ENCODE measurements around the gene KLHL9. TPM values are rescaled to one million over a fixed set of nuclear protein-coding genes. Genes with fewer than 3 reads are reported as not detected.

The KLHL9 gene
- total and polyA plus RNA-seq, 4 experiments from 2014 or later: 14.3 to 40.1 (median 28.4) TPM

GRCh38 chr9:21295992-21296391 is 39.2 kb downstream of the KLHL9 start:
- no peaks in the 10 kb centered on the region for H3K4me1 ChIP-seq (ENCODE audit: insufficient read depth, low read length)
- H3K4me1 Mint-ChIP-seq: peaks cover 0 to 2% (median under 1%) of the 10 kb centered on the region in 4 donors
- peaks cover 0 to 10% (median 0%) of the 10 kb centered on the region in 8 donors for H3K9me3 Mint-ChIP-seq
- H3K27me3 ChIP-seq (ENCODE audit: insufficient read depth, low read length): no peaks in the 10 kb centered on the region
- H3K27ac ChIP-seq (ENCODE audit: low read depth, low read length): no peak overlapping the region
- H3K4me3 ChIP-seq (ENCODE audit: low read length in 2 of 2): no peak overlapping the region
- intact Hi-C loops (cut with micrococcal nuclease): no loop called here
- no peak for DNase-seq
- no peaks in the 10 kb centered on the region for H3K36me3 Mint-ChIP-seq
- POLR2A ChIA-PET (ENCODE audit: partially characterized antibody): no interaction called here
- no peaks in the 10 kb centered on the region for H3K9me3 ChIP-seq (ENCODE audit: control insufficient read depth in 1 of 2, low read length in 2 of 2)
- no peak overlapping the region for H3K4me3 Mint-ChIP-seq
- no peaks in the 10 kb centered on the region for H3K36me3 ChIP-seq (ENCODE audit: insufficient read depth, low read length)
- H3K27me3 Mint-ChIP-seq: peaks cover 11 to 22% of the 10 kb centered on the region in 2 donors
- H3K27ac Mint-ChIP-seq: no peak overlapping the region
- CTCF ChIA-PET (ENCODE audit: partially characterized antibody): interaction anchor here (1.5 kb wide), 1 partner anchor 43 kb away, joined by 3 read pairs; no protein-coding TSS in a partner anchor

- no peaks in the 10 kb centered on the region for H3K27me3 ChIP-seq (ENCODE audit: insufficient read depth, low read length)
- no peak for DNase-seq
- no peak overlapping the region for H3K27ac Mint-ChIP-seq
- peaks cover 0 to 2% (median under 1%) of the 10 kb centered on the region in 4 donors for H3K4me1 Mint-ChIP-seq
- peaks cover 0 to 7% (median 0%) of the 10 kb centered on the region in 8 donors for H3K9me3 Mint-ChIP-seq
- H3K4me1 ChIP-seq (ENCODE audit: insufficient read depth, low read length): no peaks in the 10 kb centered on the region
- ChIA-PET POLR2A (ENCODE audit: partially characterized antibody) (no interaction called here), CTCF (ENCODE audit: partially characterized antibody) (interaction anchor here (1.5 kb wide), 1 partner anchor 42 kb away, joined by 3 read pairs; no protein-coding TSS in a partner anchor)
- H3K27ac ChIP-seq (ENCODE audit: low read depth, low read length): no peak overlapping the region
- H3K27me3 Mint-ChIP-seq: peaks cover 12 to 19% of the 10 kb centered on the region in 2 donors
- no peaks in the 10 kb centered on the region for H3K36me3 Mint-ChIP-seq
- intact Hi-C loops (cut with micrococcal nuclease): no loop called here
- H3K4me3 Mint-ChIP-seq: no peak overlapping the region
- H3K9me3 ChIP-seq (ENCODE audit: control insufficient read depth in 1 of 2, low read length in 2 of 2): no peaks in the 10 kb centered on the region
- no peak overlapping the region for H3K4me3 ChIP-seq (ENCODE audit: low read length in 2 of 2)
- no peaks in the 10 kb centered on the region for H3K36me3 ChIP-seq (ENCODE audit: insufficient read depth, low read length)
Measured at GRCh38 chr9:21294904-21295538, 40.2 kb downstream of the KLHL9 start.

GRCh38 chr9:21294364-21294774 is 40.8 kb downstream of the KLHL9 start:
- H3K9me3 ChIP-seq (ENCODE audit: control insufficient read depth in 1 of 2, low read length in 2 of 2): no peaks in the 10 kb centered on the region
- ChIA-PET CTCF (ENCODE audit: partially characterized antibody) (no interaction called here), POLR2A (ENCODE audit: partially characterized antibody) (no interaction called here)
- Mint-ChIP-seq H3K9me3 (peaks cover 0 to 5% (median 0%) of the 10 kb centered on the region in 8 donors), H3K4me1 (peaks cover 0 to 2% (median under 1%) of the 10 kb centered on the region in 4 donors), H3K27ac (no peak overlapping the region), H3K4me3 (no peak overlapping the region), H3K36me3 (no peaks in the 10 kb centered on the region), H3K27me3 (peaks cover 9 to 18% of the 10 kb centered on the region in 2 donors)
- no peak overlapping the region for H3K27ac ChIP-seq (ENCODE audit: low read depth, low read length)
- intact Hi-C loops (cut with micrococcal nuclease): no loop called here
- no peak overlapping the region for H3K4me3 ChIP-seq (ENCODE audit: low read length in 2 of 2)
- no peaks in the 10 kb centered on the region for H3K36me3 ChIP-seq (ENCODE audit: insufficient read depth, low read length)
- peak in 1 of 5 donors; percentile 40 for DNase-seq
- no peaks in the 10 kb centered on the region for H3K4me1 ChIP-seq (ENCODE audit: insufficient read depth, low read length)
- H3K27me3 ChIP-seq (ENCODE audit: insufficient read depth, low read length): no peaks in the 10 kb centered on the region

GRCh38 chr9:21289848-21290247 is 45.4 kb downstream of the KLHL9 start:
- ChIA-PET CTCF (ENCODE audit: partially characterized antibody) (interaction anchor here (1.4 kb wide), 1 partner anchor 29 kb away, joined by 6 read pairs; no protein-coding TSS in a partner anchor), POLR2A (ENCODE audit: partially characterized antibody) (no interaction called here)
- Histone ChIP-seq H3K4me3 (ENCODE audit: low read length in 2 of 2) (no peak overlapping the region), H3K4me1 (ENCODE audit: insufficient read depth, low read length) (no peaks in the 10 kb centered on the region), H3K27me3 (ENCODE audit: insufficient read depth, low read length) (no peaks in the 10 kb centered on the region), H3K27ac (ENCODE audit: low read depth, low read length) (no peak overlapping the region), H3K9me3 (ENCODE audit: control insufficient read depth in 1 of 2, low read length in 2 of 2) (no peaks in the 10 kb centered on the region), H3K36me3 (ENCODE audit: insufficient read depth, low read length) (no peaks in the 10 kb centered on the region)
- Mint-ChIP-seq H3K4me3 (no peak overlapping the region), H3K4me1 (no peaks in the 10 kb centered on the region), H3K36me3 (no peaks in the 10 kb centered on the region), H3K27me3 (peaks cover 9 to 15% of the 10 kb centered on the region in 2 donors), H3K9me3 (peaks cover 0 to 7% (median 0%) of the 10 kb centered on the region in 8 donors), H3K27ac (no peak overlapping the region)
- intact Hi-C loops (cut with micrococcal nuclease): no loop called here
- DNase-seq: no peak

GRCh38 chr9:21287280-21287679 is 47.9 kb downstream of the KLHL9 start:
- Mint-ChIP-seq H3K4me3 (no peak overlapping the region), H3K27me3 (peaks cover 10 to 11% of the 10 kb centered on the region in 2 donors), H3K4me1 (no peaks in the 10 kb centered on the region), H3K27ac (no peak overlapping the region), H3K9me3 (peaks cover 0 to 7% (median 0%) of the 10 kb centered on the region in 8 donors), H3K36me3 (no peaks in the 10 kb centered on the region)
- H3K27me3 ChIP-seq (ENCODE audit: insufficient read depth, low read length): no peaks in the 10 kb centered on the region
- no peaks in the 10 kb centered on the region for H3K4me1 ChIP-seq (ENCODE audit: insufficient read depth, low read length)
- no peak overlapping the region for H3K4me3 ChIP-seq (ENCODE audit: low read length in 2 of 2)
- CTCF ChIA-PET (ENCODE audit: partially characterized antibody): no interaction called here
- POLR2A ChIA-PET (ENCODE audit: partially characterized antibody): no interaction called here
- intact Hi-C loops (cut with micrococcal nuclease): no loop called here
- no peaks in the 10 kb centered on the region for H3K9me3 ChIP-seq (ENCODE audit: control insufficient read depth in 1 of 2, low read length in 2 of 2)
- H3K36me3 ChIP-seq (ENCODE audit: insufficient read depth, low read length): no peaks in the 10 kb centered on the region
- no peak for DNase-seq
- H3K27ac ChIP-seq (ENCODE audit: low read depth, low read length): no peak overlapping the region

GRCh38 chr9:21286659-21287058 is 48.5 kb downstream of the KLHL9 start:
- POLR2A ChIA-PET (ENCODE audit: partially characterized antibody): no interaction called here
- Histone ChIP-seq H3K4me1 (ENCODE audit: insufficient read depth, low read length) (no peaks in the 10 kb centered on the region), H3K27me3 (ENCODE audit: insufficient read depth, low read length) (no peaks in the 10 kb centered on the region), H3K9me3 (ENCODE audit: control insufficient read depth in 1 of 2, low read length in 2 of 2) (no peaks in the 10 kb centered on the region), H3K27ac (ENCODE audit: low read depth, low read length) (no peak overlapping the region), H3K36me3 (ENCODE audit: insufficient read depth, low read length) (no peaks in the 10 kb centered on the region), H3K4me3 (ENCODE audit: low read length in 2 of 2) (no peak overlapping the region)
- CTCF ChIA-PET (ENCODE audit: partially characterized antibody): no interaction called here
- Mint-ChIP-seq H3K27ac (no peak overlapping the region), H3K36me3 (no peaks in the 10 kb centered on the region), H3K4me3 (no peak overlapping the region), H3K9me3 (peaks cover 0 to 7% (median 0%) of the 10 kb centered on the region in 8 donors), H3K27me3 (peaks cover 8 to 9% of the 10 kb centered on the region in 2 donors), H3K4me1 (no peaks in the 10 kb centered on the region)
- intact Hi-C loops (cut with micrococcal nuclease): no loop called here
- no peak for DNase-seq

GRCh38 chr9:21286099-21286498 is 49.1 kb downstream of the KLHL9 start:
- Mint-ChIP-seq H3K4me1 (no peaks in the 10 kb centered on the region), H3K27me3 (peaks cover 10 to 12% of the 10 kb centered on the region in 2 donors), H3K4me3 (no peak overlapping the region), H3K36me3 (no peaks in the 10 kb centered on the region), H3K27ac (no peak overlapping the region), H3K9me3 (peaks cover 0 to 7% (median 0%) of the 10 kb centered on the region in 8 donors)
- Histone ChIP-seq H3K9me3 (ENCODE audit: control insufficient read depth in 1 of 2, low read length in 2 of 2) (no peaks in the 10 kb centered on the region), H3K27ac (ENCODE audit: low read depth, low read length) (no peak overlapping the region), H3K4me3 (ENCODE audit: low read length in 2 of 2) (no peak overlapping the region), H3K36me3 (ENCODE audit: insufficient read depth, low read length) (no peaks in the 10 kb centered on the region), H3K4me1 (ENCODE audit: insufficient read depth, low read length) (no peaks in the 10 kb centered on the region), H3K27me3 (ENCODE audit: insufficient read depth, low read length) (no peaks in the 10 kb centered on the region)
- POLR2A ChIA-PET (ENCODE audit: partially characterized antibody): no interaction called here
- no peak for DNase-seq
- CTCF ChIA-PET (ENCODE audit: partially characterized antibody): no interaction called here
- intact Hi-C loops (cut with micrococcal nuclease): no loop called here
